Hepatocyte (in vitro differentiated cells): ENCODE measurements around the gene SELENOM.

Experiments used
- EZH2 ChIP-seq: fragments of 200-600 bp; sonication (generic); IDR thresholded peaks from 2 replicates; pipeline ENCODE4 v1.6.1; 2016; ENCODE audit warnings: antibody characterized with exemption, mild to moderate bottlenecking, borderline replicate concordance
- TF ChIP-seq, protein P1 (sequence below): fragments of 200-600 bp; sonication (generic); IDR thresholded peaks from 2 replicates; pipeline ENCODE4 v1.5.1; 2016; ENCODE audit warnings: antibody characterized with exemption, mild to moderate bottlenecking; ENCODE audit not compliant: poor library complexity

DNA sequence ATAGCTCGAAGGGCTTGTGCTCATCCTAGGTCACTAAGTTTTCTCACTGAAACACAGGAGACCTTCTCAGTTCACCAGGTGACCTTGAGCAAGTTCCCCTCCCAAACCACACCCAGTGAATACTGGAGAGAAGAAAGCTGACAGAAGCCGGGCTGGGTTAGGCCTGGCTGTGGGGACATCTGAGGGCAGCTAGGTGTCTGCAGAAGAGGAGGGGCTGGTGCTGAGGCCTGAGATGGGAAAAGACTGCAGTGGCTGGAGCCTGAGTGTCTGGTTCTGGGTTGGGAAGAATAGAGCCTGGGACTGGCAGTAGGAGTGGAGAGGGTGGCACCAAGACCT is 14.8 kb upstream of the SELENOM start:
- TF ChIP-seq, protein P1, sequence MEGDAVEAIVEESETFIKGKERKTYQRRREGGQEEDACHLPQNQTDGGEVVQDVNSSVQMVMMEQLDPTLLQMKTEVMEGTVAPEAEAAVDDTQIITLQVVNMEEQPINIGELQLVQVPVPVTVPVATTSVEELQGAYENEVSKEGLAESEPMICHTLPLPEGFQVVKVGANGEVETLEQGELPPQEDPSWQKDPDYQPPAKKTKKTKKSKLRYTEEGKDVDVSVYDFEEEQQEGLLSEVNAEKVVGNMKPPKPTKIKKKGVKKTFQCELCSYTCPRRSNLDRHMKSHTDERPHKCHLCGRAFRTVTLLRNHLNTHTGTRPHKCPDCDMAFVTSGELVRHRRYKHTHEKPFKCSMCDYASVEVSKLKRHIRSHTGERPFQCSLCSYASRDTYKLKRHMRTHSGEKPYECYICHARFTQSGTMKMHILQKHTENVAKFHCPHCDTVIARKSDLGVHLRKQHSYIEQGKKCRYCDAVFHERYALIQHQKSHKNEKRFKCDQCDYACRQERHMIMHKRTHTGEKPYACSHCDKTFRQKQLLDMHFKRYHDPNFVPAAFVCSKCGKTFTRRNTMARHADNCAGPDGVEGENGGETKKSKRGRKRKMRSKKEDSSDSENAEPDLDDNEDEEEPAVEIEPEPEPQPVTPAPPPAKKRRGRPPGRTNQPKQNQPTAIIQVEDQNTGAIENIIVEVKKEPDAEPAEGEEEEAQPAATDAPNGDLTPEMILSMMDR: no peak
- TF ChIP-seq EZH2: no peak
